Type B pancreatic cell (in vitro differentiated cells): ENCODE results near the gene DIPK1B. TPM values are rescaled to one million over a fixed set of nuclear protein-coding genes. Genes with fewer than 3 reads are reported as not detected.

Experiments used
- DNase-seq: peaks from one replicate; pipeline ENCODE4 v3.0.0; 2021; ENCODE audit warnings: mixed read lengths; ENCODE audit not compliant: unreplicated experiment; ENCODE audit errors: extremely low spot score
- H3K27ac Mint-ChIP-seq: 2 replicates; pipeline ENCODE4 v1.8.0; 2021; ENCODE audit warnings: mild to moderate bottlenecking, mixed read lengths
- H3K27me3 Mint-ChIP-seq: 2 replicates; pipeline ENCODE4 v1.8.0; 2021; ENCODE audit warnings: mixed read lengths
- H3K36me3 Mint-ChIP-seq: 2 replicates; pipeline ENCODE4 v1.8.0; 2021; ENCODE audit warnings: mixed read lengths
- H3K4me1 Mint-ChIP-seq: one replicate; pipeline ENCODE4 v1.8.0; 2021; ENCODE audit warnings: mixed read lengths; ENCODE audit not compliant: unreplicated experiment
- H3K4me3 Mint-ChIP-seq: 2 replicates; pipeline ENCODE4 v1.8.0; 2021; ENCODE audit warnings: mild to moderate bottlenecking, mixed read lengths
- H3K9me3 Mint-ChIP-seq: 2 replicates; pipeline ENCODE4 v1.8.0; 2021; ENCODE audit warnings: mixed read lengths
- CTCF ChIP-seq: fragments of 200-600 bp; sonication (generic); conservative IDR thresholded peaks from 2 replicates; pipeline ENCODE4 v1.5.0; 2021; ENCODE audit warnings: antibody characterized with exemption, mild to moderate bottlenecking
- total RNA-seq: library from RNA; stranded (reverse); gene quantifications from 2 replicates; pipeline ENCODE4 v1.2.1, GENCODE V29; 2021; ENCODE audit warnings: low replicate concordance

The DIPK1B gene
- total RNA-seq, 1 donor from 2014 or later = 48.7 TPM

GRCh38 chr9:136732444-136733178 is 20.2 kb downstream of the DIPK1B start:
- no peaks in the 10 kb centered on the region for H3K36me3 Mint-ChIP-seq
- H3K27me3 Mint-ChIP-seq = peaks cover under 1% of the 10 kb centered on the region
- DNase-seq = no peak
- TF ChIP-seq CTCF = no peak
- H3K9me3 Mint-ChIP-seq = no peaks in the 10 kb centered on the region
- peaks cover 11% of the 10 kb centered on the region for H3K4me1 Mint-ChIP-seq
- H3K4me3 Mint-ChIP-seq = no peak overlapping the region
- peak overlapping the region; percentile 54 for H3K27ac Mint-ChIP-seq

- Mint-ChIP-seq H3K36me3 (no peaks in the 10 kb centered on the region), H3K27ac (no peak overlapping the region), H3K4me3 (no peak overlapping the region), H3K4me1 (peaks cover 11% of the 10 kb centered on the region), H3K9me3 (no peaks in the 10 kb centered on the region), H3K27me3 (no peaks in the 10 kb centered on the region)
- TF ChIP-seq CTCF = no peak
- DNase-seq = no peak
Measured at GRCh38 chr9:136733611-136734010, 21.2 kb downstream of the DIPK1B start.

- H3K9me3 Mint-ChIP-seq = no peaks in the 10 kb centered on the region
- no peak overlapping the region for H3K27ac Mint-ChIP-seq
- H3K36me3 Mint-ChIP-seq = no peaks in the 10 kb centered on the region
- H3K27me3 Mint-ChIP-seq = peaks cover 3% of the 10 kb centered on the region
- peaks cover 7% of the 10 kb centered on the region for H3K4me1 Mint-ChIP-seq
- TF ChIP-seq CTCF = no peak
- H3K4me3 Mint-ChIP-seq = no peak overlapping the region
- no peak for DNase-seq
Measured at GRCh38 chr9:136734837-136735496, 22.6 kb downstream of the DIPK1B start.

- H3K27me3 Mint-ChIP-seq = peaks cover 3% of the 10 kb centered on the region
- no peaks in the 10 kb centered on the region for H3K9me3 Mint-ChIP-seq
- H3K36me3 Mint-ChIP-seq = no peaks in the 10 kb centered on the region
- H3K4me1 Mint-ChIP-seq = peaks cover 7% of the 10 kb centered on the region
- no peak for DNase-seq
- H3K27ac Mint-ChIP-seq = no peak overlapping the region
- TF ChIP-seq CTCF = no peak
- H3K4me3 Mint-ChIP-seq = no peak overlapping the region
Measured at GRCh38 chr9:136735812-136736480, 23.6 kb downstream of the DIPK1B start.

- Mint-ChIP-seq H3K27ac (no peak overlapping the region), H3K9me3 (no peaks in the 10 kb centered on the region), H3K27me3 (peaks cover 3% of the 10 kb centered on the region), H3K4me3 (no peak overlapping the region), H3K4me1 (no peaks in the 10 kb centered on the region), H3K36me3 (no peaks in the 10 kb centered on the region)
- DNase-seq = no peak
- TF ChIP-seq CTCF = no peak
Measured at GRCh38 chr9:136738960-136739359, 26.6 kb downstream of the DIPK1B start.
